Stromal cell of bone marrow (primary cell): Measurements from ENCODE around the gene PLA2G6.
"Not testable (repeated sequence)": the region's sequence is repeated elsewhere in the genome, so short reads cannot be mapped to it uniquely, and the experiment has no call there.

Experiments
- DNase-seq: peaks from one replicate; pipeline ENCODE4 v3.0.0-alpha.2; 2012; ENCODE audit warnings: low read depth

Gene PLA2G6

GRCh38 chr22:38190581-38190980 is 9.0 kb upstream of the PLA2G6 start:
- DNase-seq: no peak

- no peak for DNase-seq
Measured at GRCh38 chr22:38189104-38189503, 7.5 kb upstream of the PLA2G6 start.

GRCh38 chr22:38187413-38188212 is 6.0 kb upstream of the PLA2G6 start:
- DNase-seq: no peak

GRCh38 chr22:38186429-38186828 is 4.8 kb upstream of the PLA2G6 start:
- no peak for DNase-seq

GRCh38 chr22:38184788-38185187 is 3.2 kb upstream of the PLA2G6 start:
- DNase-seq: no peak

GRCh38 chr22:38180841-38181452 is 683 bp downstream of the PLA2G6 start:
- DNase-seq: no peak

- DNase-seq: not testable (repeated sequence)
Measured at GRCh38 chr22:38178605-38178937, 3.1 kb downstream of the PLA2G6 start.

GRCh38 chr22:38177926-38178604 is 3.6 kb downstream of the PLA2G6 start:
- DNase-seq: no peak

GRCh38 chr22:38177571-38177925 is 4.1 kb downstream of the PLA2G6 start:
- DNase-seq: not testable (repeated sequence)

- no peak for DNase-seq
Measured at GRCh38 chr22:38177044-38177443, 4.6 kb downstream of the PLA2G6 start.

GRCh38 chr22:38176170-38176741 is 5.4 kb downstream of the PLA2G6 start:
- DNase-seq: no peak

- DNase-seq: no peak
Measured at GRCh38 chr22:38175206-38176118, 6.2 kb downstream of the PLA2G6 start.

- DNase-seq: no peak
Measured at GRCh38 chr22:38174626-38175025, 7.0 kb downstream of the PLA2G6 start.

GRCh38 chr22:38173641-38173906 is 8.1 kb downstream of the PLA2G6 start:
- no peak for DNase-seq

- no peak for DNase-seq
Measured at GRCh38 chr22:38172832-38173640, 8.6 kb downstream of the PLA2G6 start.

GRCh38 chr22:38171927-38172831 is 9.5 kb downstream of the PLA2G6 start:
- no peak for DNase-seq

- DNase-seq: no peak
Measured at GRCh38 chr22:38170469-38170868, 11.2 kb downstream of the PLA2G6 start.

- no peak for DNase-seq
Measured at GRCh38 chr22:38169116-38169515, 12.5 kb downstream of the PLA2G6 start.

- no peak for DNase-seq
Measured at GRCh38 chr22:38167988-38168407, 13.6 kb downstream of the PLA2G6 start.

GRCh38 chr22:38165922-38166593 is 15.6 kb downstream of the PLA2G6 start:
- no peak for DNase-seq
